Vagina (tissue), 2 donors: ENCODE data around the gene RAB4A. TPM values are rescaled to one million over a fixed set of nuclear protein-coding genes. Genes with fewer than 3 reads are reported as not detected.

Source experiments
- DNase-seq, 2 donors: peaks; one replicate each; pipeline ENCODE4 v3.0.0-alpha.2; 2017; ENCODE audit errors: extremely low spot score in 2 of 2
- H3K27ac ChIP-seq: fragments of 200-600 bp; sonication (generic); one replicate; pipeline ENCODE4 v1.5.1; 2019
- H3K27me3 ChIP-seq: fragments of 200-600 bp; sonication (generic); one replicate; pipeline ENCODE4 v1.5.1; 2019
- H3K36me3 ChIP-seq, 2 donors: fragments of 200-600 bp; sonication (generic); one replicate each; pipeline ENCODE4 v1.5.1; 2017 to 2019
- H3K4me1 ChIP-seq: fragments of 200-600 bp; sonication (generic); one replicate; pipeline ENCODE4 v1.5.1; 2019
- H3K4me3 ChIP-seq, 2 donors: fragments of 200-600 bp; sonication (generic); 1 replicate in 1 of 2; 2 replicates in 1 of 2; pipeline ENCODE4 v1.5.1; 2016 to 2019
- H3K9me3 ChIP-seq: fragments of 200-600 bp; sonication (generic); one replicate; pipeline ENCODE4 v1.5.1; 2019
- POLR2A ChIP-seq, 2 donors: fragments of 450-650 bp; IDR thresholded peaks; one replicate each; pipeline ENCODE4 v1.6.1; 2017; ENCODE audit warnings: antibody characterized with exemption in 2 of 2, mild to moderate bottlenecking in 2 of 2, moderate library complexity in 2 of 2
- POLR2AphosphoS5 ChIP-seq, 2 donors: sonication (generic); formaldehyde crosslinking; IDR thresholded peaks; one replicate each; pipeline ENCODE4 v1.9.0; 2017; ENCODE audit warnings: antibody characterized with exemption in 2 of 2, mild to moderate bottlenecking in 2 of 2, low read depth in 1 of 2; ENCODE audit not compliant: insufficient read depth in 1 of 2
- intact Hi-C: fragments of 100-400 bp; cut with DNase I; formaldehyde crosslinking; loops from one replicate; pipeline ENCODE4 v1.15.1; 2023
- total RNA-seq: library from RNA; depleted of rRNA; stranded (reverse); fragments of >200 nt; gene quantifications from one replicate; pipeline ENCODE4 v1.2.3, GENCODE V29; 2016
- TF ChIP-seq, protein P1 (sequence below), 3 experiments: fragments of 450-650 bp in 2 of 3; fragments of 200-600 bp in 1 of 3; sonication (generic) in 1 of 3; IDR thresholded peaks; one replicate each; pipeline ENCODE4 v1.5.1; 2017 to 2019; ENCODE audit warnings: antibody characterized with exemption in 3 of 3, mild to moderate bottlenecking in 2 of 3, moderate library complexity in 2 of 3

RAB4A gene
- total RNA-seq, 1 donor from 2014 or later: 16.5 TPM

DNA sequence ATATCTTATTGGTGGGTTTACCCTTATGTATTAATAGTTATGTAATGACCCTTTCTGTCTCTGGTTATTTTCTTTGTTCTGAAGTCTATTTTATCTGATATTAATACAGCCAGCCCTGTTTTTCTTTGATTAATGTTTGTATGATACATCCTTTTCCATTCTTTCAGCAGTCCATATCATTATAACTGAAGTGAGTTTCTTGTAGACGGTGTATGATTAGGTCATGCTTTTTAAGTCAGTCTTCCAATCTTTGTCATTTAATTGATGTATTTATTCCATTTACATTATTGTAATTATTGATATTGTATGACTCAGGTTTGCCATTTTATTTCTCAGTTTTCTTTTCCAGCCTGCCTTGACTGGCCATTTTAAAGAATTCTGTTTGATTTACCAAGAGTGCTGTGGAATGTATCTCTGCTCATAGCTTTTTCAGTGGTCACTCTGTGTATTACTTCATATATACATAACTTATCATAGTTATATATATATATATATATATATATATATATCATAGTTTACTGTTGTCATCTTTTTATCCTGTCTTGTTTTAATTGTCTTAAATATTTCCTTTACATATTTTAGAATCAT lies 10.5 kb downstream of the RAB4A start:
- intact Hi-C loops: no loop called here
- no peak overlapping the region for H3K4me3 ChIP-seq
- no peaks in the 10 kb centered on the region for H3K9me3 ChIP-seq
- no peak overlapping the region for H3K27ac ChIP-seq
- no peak for TF ChIP-seq POLR2A (IDR thresholded peaks at IDR 0.05)
- no peaks in the 10 kb centered on the region for H3K36me3 ChIP-seq
- no peaks in the 10 kb centered on the region for H3K27me3 ChIP-seq
- DNase-seq: no peak
- peaks cover 19% of the 10 kb centered on the region for H3K4me1 ChIP-seq

DNA sequence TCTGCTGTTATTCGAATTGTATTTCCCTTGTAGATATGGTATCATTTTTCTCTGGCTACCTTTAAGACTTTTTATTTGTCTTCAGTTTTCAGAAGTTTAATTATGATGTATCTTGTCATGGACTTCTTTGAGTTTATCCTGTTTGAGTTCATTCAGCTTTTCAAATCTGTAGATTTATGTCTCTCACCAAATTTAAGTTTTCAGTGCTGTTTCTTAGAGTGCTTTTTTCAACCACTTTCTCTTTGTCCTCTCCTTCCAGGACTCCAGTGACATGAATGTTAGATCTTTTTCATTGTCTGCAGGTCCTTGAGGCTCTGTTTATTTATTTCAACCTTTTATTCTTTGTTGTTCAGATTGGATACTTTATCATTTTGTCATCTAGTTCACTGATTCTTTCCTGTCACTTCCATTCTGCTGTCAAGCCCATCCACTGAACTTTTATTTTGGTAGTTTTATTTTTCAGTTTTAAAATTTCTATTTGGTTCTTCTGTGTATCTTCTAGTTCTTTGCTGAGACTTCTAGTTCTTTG lies 11.4 kb downstream of the RAB4A start:
- TF ChIP-seq POLR2AphosphoS5 (IDR thresholded peaks at IDR 0.05; ENCODE audit: insufficient read depth in 1 of 2, low read depth in 1 of 2): no peak
- no peak overlapping the region for H3K4me3 ChIP-seq
- H3K27me3 ChIP-seq: no peaks in the 10 kb centered on the region
- intact Hi-C loops: no loop called here
- H3K9me3 ChIP-seq: no peaks in the 10 kb centered on the region
- H3K27ac ChIP-seq: no peak overlapping the region
- peaks cover 27% of the 10 kb centered on the region for H3K4me1 ChIP-seq
- DNase-seq: no peak
- no peaks in the 10 kb centered on the region for H3K36me3 ChIP-seq

DNA sequence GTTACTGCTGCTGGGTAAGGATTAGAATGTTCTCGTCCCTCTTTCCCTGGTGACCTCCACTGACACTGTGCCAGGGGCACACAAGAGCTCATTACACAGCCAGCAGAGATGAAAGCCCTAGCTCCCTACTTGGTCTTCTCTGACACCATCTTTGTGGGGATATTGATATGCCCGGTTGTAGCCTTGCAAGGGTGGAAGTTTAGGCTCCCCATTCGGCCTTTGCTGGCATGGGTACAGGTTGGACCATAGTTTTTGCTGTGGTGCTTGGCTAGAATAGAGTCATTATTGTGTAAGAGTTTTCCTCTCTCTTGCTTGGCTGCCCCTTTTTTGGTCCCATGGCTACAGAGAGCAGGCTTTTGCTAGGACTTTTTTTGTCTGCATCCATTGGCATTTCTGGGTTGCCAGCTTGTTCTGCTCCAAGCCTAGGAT lies 12.3 kb downstream of the RAB4A start:
- Histone ChIP-seq H3K36me3 (no peaks in the 10 kb centered on the region), H3K9me3 (no peaks in the 10 kb centered on the region), H3K4me1 (peaks cover 31% of the 10 kb centered on the region), H3K27ac (no peak overlapping the region), H3K27me3 (no peaks in the 10 kb centered on the region), H3K4me3 (no peak overlapping the region)
- TF ChIP-seq POLR2A (IDR thresholded peaks at IDR 0.05) (no peak), POLR2AphosphoS5 (IDR thresholded peaks at IDR 0.05; ENCODE audit: insufficient read depth in 1 of 2, low read depth in 1 of 2) (no peak)
- TF ChIP-seq, protein P1, sequence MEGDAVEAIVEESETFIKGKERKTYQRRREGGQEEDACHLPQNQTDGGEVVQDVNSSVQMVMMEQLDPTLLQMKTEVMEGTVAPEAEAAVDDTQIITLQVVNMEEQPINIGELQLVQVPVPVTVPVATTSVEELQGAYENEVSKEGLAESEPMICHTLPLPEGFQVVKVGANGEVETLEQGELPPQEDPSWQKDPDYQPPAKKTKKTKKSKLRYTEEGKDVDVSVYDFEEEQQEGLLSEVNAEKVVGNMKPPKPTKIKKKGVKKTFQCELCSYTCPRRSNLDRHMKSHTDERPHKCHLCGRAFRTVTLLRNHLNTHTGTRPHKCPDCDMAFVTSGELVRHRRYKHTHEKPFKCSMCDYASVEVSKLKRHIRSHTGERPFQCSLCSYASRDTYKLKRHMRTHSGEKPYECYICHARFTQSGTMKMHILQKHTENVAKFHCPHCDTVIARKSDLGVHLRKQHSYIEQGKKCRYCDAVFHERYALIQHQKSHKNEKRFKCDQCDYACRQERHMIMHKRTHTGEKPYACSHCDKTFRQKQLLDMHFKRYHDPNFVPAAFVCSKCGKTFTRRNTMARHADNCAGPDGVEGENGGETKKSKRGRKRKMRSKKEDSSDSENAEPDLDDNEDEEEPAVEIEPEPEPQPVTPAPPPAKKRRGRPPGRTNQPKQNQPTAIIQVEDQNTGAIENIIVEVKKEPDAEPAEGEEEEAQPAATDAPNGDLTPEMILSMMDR (IDR thresholded peaks at IDR 0.05): no peak
- DNase-seq: no peak
- intact Hi-C loops: no loop called here

DNA sequence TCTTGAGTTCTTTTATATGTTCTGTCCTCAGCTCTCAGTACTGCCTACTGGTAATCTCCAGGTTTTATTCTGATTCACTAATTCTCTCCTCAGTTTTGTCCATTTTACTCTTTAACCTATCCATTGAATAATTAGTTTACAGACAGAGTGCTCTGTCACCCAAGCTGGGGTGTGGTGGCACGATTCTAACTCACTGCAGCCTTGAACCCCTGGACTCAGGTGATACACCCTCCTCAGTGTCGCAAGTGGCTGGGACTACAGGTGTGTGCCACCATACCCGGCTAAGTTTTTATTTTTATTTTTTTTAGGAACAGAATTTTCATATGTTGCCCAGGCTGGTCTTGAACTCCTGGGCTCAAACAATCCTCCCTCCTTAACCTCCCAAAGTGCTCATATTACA lies 14.0 kb downstream of the RAB4A start:
- Histone ChIP-seq H3K4me1 (peaks cover 21% of the 10 kb centered on the region), H3K27ac (no peak overlapping the region), H3K4me3 (no peak overlapping the region), H3K36me3 (no peaks in the 10 kb centered on the region), H3K9me3 (no peaks in the 10 kb centered on the region), H3K27me3 (no peaks in the 10 kb centered on the region)
- no peak for DNase-seq
- intact Hi-C loops: no loop called here
- TF ChIP-seq, protein P1 (IDR thresholded peaks at IDR 0.05): no peak
- TF ChIP-seq POLR2AphosphoS5 (IDR thresholded peaks at IDR 0.05; ENCODE audit: insufficient read depth in 1 of 2, low read depth in 1 of 2) (no peak), POLR2A (IDR thresholded peaks at IDR 0.05) (no peak)

DNA sequence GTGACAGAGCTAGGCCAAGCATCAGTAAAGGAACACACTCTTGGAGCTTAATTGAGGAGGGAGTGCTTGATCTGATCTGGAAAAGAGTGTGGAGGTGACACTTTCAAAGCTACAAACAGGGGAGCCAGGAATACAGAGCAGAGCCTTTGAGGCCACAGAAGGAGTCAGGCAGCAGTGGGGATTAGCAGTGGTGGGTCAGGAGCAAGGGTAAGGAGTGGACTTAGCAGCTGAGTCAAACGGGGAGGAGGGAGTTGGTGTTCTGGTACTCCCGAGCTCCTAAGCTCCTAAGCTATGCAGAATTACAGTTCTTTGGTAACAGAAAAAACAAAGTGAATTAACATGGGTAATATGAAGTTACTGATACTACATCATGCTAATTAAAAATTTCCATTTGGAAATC lies 14.5 kb downstream of the RAB4A start:
- Histone ChIP-seq H3K36me3 (no peaks in the 10 kb centered on the region), H3K9me3 (no peaks in the 10 kb centered on the region), H3K4me3 (no peak overlapping the region), H3K27me3 (no peaks in the 10 kb centered on the region), H3K4me1 (peaks cover 21% of the 10 kb centered on the region), H3K27ac (no peak overlapping the region)
- DNase-seq: no peak
- intact Hi-C loops: no loop called here
- TF ChIP-seq, protein P1 (IDR thresholded peaks at IDR 0.05): no peak
- TF ChIP-seq POLR2AphosphoS5 (IDR thresholded peaks at IDR 0.05; ENCODE audit: insufficient read depth in 1 of 2, low read depth in 1 of 2): no peak
- TF ChIP-seq POLR2A (IDR thresholded peaks at IDR 0.05): no peak

DNA sequence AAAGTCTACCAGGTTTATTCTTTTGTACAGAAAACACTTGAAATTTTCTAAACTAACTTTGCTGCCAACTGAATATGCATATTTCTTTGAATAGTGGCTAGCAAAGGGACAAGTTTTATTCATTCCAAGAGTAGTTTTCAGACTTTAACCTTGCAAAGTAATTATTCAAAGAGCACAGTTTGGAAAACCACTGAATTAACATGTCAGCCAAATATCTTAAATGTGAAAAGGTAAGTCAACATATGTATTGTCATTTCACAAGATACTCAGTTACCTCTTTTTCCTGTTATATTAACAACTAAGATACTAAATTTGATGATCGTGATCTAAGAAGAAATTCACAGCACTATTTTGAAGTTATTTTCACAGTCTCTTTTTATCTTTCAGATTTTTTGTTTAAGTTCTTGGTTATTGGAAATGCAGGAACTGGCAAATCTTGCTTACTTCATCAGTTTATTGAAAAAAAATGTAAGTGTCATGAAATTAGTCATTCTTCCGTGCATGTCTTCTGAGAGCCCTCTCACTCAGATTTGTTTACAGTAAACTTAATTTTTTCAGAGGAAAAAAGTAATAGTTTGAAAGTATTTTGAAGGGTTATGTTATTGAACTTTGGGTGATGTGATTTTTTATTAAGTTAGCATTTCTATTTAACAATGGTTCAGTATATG lies 15.3 kb downstream of the RAB4A start:
- Histone ChIP-seq H3K4me3 (no peak overlapping the region), H3K27ac (no peak overlapping the region), H3K36me3 (no peaks in the 10 kb centered on the region), H3K27me3 (no peaks in the 10 kb centered on the region), H3K4me1 (peaks cover 21% of the 10 kb centered on the region), H3K9me3 (no peaks in the 10 kb centered on the region)
- TF ChIP-seq POLR2AphosphoS5 (IDR thresholded peaks at IDR 0.05; ENCODE audit: insufficient read depth in 1 of 2, low read depth in 1 of 2) (no peak), POLR2A (IDR thresholded peaks at IDR 0.05) (no peak)
- TF ChIP-seq, protein P1 (IDR thresholded peaks at IDR 0.05): no peak
- intact Hi-C loops: no loop called here
- no peak for DNase-seq
